HG02884 (cell line): ENCODE results near the gene C12orf57.
A peak's percentile ranks its signal among the peaks of the same experiment; 100 is the strongest.
"Not testable (repeated sequence)": the region's sequence is repeated elsewhere in the genome, so short reads cannot be mapped to it uniquely, and the experiment has no call there.

Source experiments
- ATAC-seq: cut with Tn5 transposase; IDR thresholded peaks from one replicate; pipeline ENCODE4 v1.9.1; 2021; ENCODE audit warnings: mild to moderate bottlenecking, moderate library complexity; ENCODE audit not compliant: unreplicated experiment

C12orf57 gene, protein sequence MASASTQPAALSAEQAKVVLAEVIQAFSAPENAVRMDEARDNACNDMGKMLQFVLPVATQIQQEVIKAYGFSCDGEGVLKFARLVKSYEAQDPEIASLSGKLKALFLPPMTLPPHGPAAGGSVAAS

DNA sequence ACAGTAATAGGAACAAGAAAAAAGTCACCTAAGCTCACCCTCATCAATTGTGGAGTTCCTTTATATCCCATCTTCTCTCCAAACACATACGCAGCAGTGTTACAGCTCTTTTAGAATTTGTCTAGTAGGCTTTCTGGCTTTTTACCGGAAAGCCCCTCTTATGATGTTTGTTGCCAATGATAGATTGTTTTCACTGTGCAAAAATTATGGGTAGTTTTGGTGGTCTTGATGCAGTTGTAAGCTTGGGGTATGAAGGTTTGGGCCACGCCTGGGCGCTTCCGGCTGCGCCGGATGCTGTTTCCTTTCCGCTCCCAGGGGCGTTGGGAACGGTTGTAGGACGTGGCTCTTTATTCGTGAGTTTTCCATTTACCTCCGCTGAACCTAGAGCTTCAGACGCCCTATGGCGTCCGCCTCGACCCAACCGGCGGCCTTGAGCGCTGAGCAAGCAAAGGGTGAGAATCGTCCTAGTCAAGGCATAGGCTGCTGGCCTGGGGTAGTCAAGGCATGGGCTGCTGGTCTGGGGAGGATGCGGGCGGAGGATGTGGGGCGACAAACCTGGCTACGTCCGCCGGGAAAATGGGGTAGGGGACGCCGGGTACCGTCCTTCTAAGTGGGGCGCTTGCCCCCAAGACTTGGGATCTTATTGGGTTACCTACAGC lies at the start of gene C12orf57, which contains the start of gene RNU7-1:
C12orf57 (plus strand) TSS at position 301 of the 659 bp plus-strand sequence; CDS start at position 401, 100 bp downstream.
RNU7-1 (plus strand) TSS at position 95 of the 659 bp plus-strand sequence.
- ATAC-seq: peak; percentile 30

- no peak for ATAC-seq
Observed at GRCh38 chr12:6894321-6894720, 49.5 kb upstream of the C12orf57 start.

DNA sequence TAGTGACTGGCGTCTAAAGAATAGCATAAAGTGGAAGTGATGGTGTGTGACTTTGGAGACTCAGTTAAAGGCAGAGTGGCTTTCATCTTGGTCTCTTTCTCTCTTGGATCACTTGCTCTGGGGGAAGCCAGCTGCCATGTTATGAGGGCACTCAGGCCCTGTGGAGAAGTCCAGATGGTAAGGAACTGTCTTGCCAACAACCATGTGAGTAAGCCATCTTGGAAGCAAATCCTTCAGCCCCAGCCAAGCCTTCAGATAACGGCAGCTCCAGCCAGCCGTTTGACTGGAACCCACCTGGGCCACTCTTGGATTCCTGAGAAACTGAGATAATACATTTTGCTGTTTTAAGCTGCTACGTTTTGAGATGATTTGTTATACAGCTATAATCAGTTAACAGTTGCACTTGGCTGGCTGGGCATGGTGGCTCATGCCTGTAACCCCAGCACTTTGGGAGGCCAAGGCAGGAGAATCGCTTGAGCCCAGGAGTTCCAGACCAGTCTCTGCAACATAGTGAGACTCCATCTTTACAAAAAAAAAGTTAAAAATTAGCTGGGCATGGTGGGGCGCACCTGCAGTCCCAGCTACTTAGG lies 46.9 kb upstream of the C12orf57 start:
- no peak for ATAC-seq

DNA sequence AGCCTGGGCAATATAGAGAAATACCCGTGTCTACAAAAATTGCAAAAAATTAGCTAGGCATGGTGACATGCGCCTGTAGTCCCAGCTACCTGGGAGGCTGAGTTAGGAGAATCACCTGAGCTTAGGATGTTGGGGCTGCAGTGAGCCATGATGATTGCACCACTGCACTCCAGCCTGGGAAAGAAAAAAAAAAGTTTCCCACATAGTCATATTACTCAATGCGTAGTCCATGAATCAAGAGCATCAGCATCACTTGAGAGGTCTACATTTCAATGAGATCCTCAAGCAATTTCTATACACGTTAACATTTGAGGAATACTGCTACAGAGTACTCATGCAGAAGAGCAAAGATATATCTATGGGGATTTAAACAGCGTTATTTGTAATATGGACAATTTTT lies 44.4 kb upstream of the C12orf57 start:
- no peak for ATAC-seq

- no peak for ATAC-seq
Observed at GRCh38 chr12:6899837-6900519, 43.8 kb upstream of the C12orf57 start.

DNA sequence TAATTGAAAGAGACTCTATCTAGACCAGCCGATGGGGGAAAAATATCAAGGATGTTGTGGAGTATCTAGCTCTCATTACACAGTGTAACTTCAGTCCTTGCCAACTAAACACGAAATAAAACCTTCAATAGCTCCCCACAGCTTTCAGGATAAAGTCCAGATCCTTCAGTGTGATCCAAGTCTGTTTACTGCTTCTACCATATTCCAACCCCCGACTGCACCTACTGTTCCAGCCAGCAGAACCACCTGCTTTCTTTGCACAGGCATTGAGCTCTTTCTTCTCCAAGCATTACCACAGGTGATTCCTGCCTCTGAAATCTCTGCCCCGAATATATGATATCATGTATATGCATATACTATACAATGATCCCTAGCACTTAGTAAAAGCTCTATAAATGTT lies 41.4 kb upstream of the C12orf57 start:
- ATAC-seq: no peak

- no peak for ATAC-seq
Observed at GRCh38 chr12:6903722-6904121, 40.1 kb upstream of the C12orf57 start.

DNA sequence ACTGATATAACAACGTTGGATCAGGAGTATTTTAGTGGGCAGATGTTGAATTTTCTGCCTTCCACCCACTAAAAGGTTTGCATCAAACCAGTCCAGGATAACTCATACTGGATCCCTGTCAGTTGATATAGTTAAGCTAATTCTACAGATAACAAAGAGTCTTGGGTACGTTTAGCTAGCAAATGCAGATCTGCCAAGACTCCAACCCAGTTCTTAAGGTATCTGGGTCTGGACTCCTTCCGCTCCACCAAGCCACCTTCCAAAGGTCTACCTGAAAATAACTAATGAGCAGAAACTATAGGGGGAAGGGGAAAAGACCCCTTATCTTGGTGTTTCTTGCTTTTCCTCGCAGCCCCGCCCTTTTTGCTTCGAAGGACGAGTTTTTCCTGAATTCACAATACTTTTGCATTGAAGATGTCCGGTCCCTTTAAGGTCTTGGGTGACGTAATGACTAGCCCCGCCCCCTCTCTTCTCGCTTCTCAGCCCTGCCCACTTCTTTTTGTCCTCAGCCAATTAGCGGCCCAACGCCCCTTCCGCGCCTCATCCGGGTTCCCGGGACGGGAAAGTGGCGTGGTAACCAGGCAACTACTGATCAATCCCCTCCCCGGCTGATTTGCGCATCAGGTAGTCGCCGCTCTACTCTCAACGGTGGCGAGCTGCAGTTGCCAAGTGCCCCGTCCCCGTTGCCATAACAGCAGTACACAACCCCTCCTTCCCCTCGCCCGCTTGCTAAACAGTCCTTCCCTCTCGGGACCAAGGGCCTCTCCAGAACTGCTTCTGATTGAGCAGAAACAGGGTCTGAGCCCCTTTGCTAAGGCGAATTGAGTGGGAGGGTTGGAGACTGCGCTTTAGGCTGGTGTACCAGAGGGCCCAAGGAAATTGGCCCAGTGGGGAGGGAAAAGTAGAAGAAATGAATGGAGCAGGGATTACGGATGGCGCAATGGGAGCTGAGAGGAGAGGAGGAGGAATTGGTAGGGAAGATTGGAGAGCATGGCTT lies 39.2 kb upstream of the C12orf57 start, which contains the start of gene LRRC23:
LRRC23 (plus strand) TSS at position 543 of the 997 bp plus-strand sequence. CDS start 812 bp downstream, outside the sequence.
- ATAC-seq: peak; percentile 92

DNA sequence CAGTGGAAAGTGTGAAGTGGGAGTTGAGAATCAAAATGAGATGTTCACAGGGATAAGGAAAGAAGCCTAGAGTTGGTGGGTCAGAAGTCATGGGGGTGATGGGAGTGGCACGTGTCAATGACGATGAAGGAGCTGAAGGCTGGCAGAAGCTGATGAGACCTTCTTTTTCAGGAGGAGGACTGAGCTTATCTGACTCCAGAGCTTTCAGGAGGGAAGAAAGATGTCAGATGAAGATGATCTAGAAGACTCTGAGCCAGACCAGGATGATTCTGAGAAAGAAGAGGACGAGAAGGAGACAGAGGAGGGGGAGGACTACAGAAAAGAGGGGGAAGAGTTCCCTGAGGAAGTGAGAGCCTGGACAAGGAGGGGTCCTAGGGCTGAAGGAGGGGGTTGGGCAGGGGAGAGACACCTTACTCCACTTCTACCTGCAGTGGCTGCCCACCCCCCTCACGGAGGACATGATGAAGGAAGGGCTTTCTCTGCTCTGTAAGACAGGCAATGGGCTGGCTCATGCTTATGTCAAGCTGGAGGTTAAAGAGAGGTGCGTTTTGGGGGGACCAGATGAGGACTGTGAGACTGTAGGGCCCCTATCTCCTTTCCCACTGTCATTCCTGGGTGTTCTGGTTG lies 38.3 kb upstream of the C12orf57 start:
- ATAC-seq: no peak

GRCh38 chr12:6908141-6908540 lies 35.7 kb upstream of the C12orf57 start:
- ATAC-seq: not testable (repeated sequence)

DNA sequence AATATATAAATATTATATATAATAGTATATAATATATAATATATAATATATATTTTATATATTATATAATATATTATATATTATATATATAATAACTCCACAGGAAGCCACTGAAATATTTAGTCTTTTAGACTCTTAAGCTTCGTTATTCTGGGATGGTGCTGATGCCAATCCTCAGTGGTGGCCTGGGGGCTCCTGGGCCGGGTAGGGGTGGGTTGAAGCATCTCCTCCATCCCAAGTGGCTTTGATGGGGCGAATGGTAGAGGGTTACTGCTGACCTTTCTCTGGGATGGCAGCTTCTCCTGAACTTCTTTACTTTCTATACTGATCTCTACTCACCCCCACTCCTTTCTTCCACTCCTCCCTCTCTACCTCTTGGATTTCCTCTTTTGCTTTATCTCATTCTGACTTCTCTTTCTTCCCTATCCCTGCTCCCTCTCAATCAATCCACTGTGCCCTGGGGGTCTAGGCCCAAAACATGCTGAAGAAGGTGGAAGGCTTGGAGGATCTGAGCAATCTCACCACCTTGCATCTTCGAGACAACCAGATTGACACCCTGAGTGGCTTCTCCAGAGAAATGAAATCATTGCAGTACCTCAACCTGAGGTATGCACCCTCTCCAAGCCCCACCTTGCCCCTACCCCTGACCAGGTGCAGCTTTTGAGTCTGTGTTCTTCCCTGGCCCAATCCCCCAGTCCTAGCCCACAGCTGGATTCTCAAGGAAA lies 34.2 kb upstream of the C12orf57 start:
- ATAC-seq: no peak

- ATAC-seq: no peak
Observed at GRCh38 chr12:6912164-6912935, 31.5 kb upstream of the C12orf57 start.

- peak; percentile 50 for ATAC-seq
Observed at GRCh38 chr12:6914246-6914946, 29.4 kb upstream of the C12orf57 start, which contains the start of gene ENO2. Gene ENO2, plus strand, starts transcription at chr12:6914580. Its CDS starts 1,253 bp downstream, at chr12:6915833.

DNA sequence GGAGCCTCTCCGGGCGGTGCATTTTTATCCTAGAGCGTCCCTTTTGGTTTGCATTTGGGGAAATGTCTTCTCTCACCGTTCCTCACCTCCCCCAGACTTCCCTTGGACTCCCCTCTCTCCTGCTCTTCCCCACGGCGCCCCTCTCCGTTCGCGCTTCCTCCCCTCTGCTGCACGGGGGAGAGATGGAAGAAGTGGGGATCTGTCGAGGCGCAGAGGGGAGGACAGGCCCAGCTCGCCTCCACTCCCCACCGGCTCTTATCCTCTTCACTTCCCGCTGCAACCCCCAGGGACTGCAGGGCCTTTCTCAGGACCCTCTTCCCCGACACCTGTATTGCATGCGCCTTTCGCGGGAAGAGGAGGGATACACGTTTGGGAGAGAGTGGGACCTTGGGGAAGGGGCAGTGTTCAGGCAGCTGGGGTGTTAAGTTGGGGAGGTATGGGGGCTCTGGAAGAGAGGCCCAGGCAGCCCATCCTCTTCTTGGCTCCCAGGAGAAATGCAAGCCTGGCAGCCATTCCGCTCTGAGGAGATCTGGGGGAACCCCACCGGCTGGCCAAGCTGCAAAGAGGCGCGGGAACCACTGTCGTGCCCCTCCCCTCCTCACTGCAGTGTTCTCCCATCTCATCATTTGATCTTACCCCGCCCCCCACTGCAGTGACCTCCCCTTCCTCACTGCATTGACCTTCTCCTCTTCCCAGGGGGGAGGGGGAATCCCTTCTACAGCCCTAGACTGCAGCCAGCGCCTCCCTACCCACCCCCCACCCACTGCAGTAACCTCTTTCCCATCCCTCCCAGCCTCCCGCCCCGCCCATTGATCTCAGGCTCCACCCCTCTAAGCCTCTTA lies 28.7 kb upstream of the C12orf57 start:
- ATAC-seq: no peak

- ATAC-seq: no peak
Observed at GRCh38 chr12:6915789-6916285, 28.0 kb upstream of the C12orf57 start.

- ATAC-seq: no peak
Observed at GRCh38 chr12:6916426-6917200, 27.2 kb upstream of the C12orf57 start.
